ENCODE results near the gene GASK1A.

Gene GASK1A

GRCh38 chr3:42937334-42937733 is 41.8 kb upstream of the GASK1A start:
- DNase-seq (ENCODE audit: low read depth) = no peak
- TF ChIP-seq POLR2A (IDR thresholded peaks at IDR 0.05; ENCODE audit: extremely low read depth, insufficient read length) = no peak
- TF ChIP-seq MAX (IDR thresholded peaks at IDR 0.05; ENCODE audit: low read depth, low read length) = no peak
- TF ChIP-seq CTCF (IDR thresholded peaks at IDR 0.05; ENCODE audit: low read depth, low read length) = no peak
- TF ChIP-seq MYC (IDR thresholded peaks at IDR 0.05; ENCODE audit: low read depth, low read length) = no peak
- H3K4me3 ChIP-seq (ENCODE audit: low read depth, low read length) = no peak overlapping the region

- TF ChIP-seq MAX (IDR thresholded peaks at IDR 0.05; ENCODE audit: low read depth, low read length) (no peak), POLR2A (IDR thresholded peaks at IDR 0.05; ENCODE audit: extremely low read depth, insufficient read length) (no peak), CTCF (IDR thresholded peaks at IDR 0.05; ENCODE audit: low read depth, low read length) (no peak), MYC (IDR thresholded peaks at IDR 0.05; ENCODE audit: low read depth, low read length) (no peak)
- no peak overlapping the region for H3K4me3 ChIP-seq (ENCODE audit: low read depth, low read length)
These were observed 36.4 kb upstream of the GASK1A start for GRCh38 chr3:42942693-42943092.

GRCh38 chr3:42946050-42946449 is 33.1 kb upstream of the GASK1A start:
- DNase-seq (ENCODE audit: low read depth) = no peak
- H3K4me3 ChIP-seq (ENCODE audit: low read depth, low read length) = no peak overlapping the region
- TF ChIP-seq MAX (IDR thresholded peaks at IDR 0.05; ENCODE audit: low read depth, low read length) (no peak), CTCF (IDR thresholded peaks at IDR 0.05; ENCODE audit: low read depth, low read length) (no peak), MYC (IDR thresholded peaks at IDR 0.05; ENCODE audit: low read depth, low read length) (no peak), POLR2A (IDR thresholded peaks at IDR 0.05; ENCODE audit: extremely low read depth, insufficient read length) (no peak)

More at GRCh38 chr3:42942693-42943092, 36.4 kb upstream of the GASK1A start:
- DNase-seq (ENCODE audit: low read depth) = no peak

GRCh38 chr3:42957573-42957972 is 21.5 kb upstream of the GASK1A start:
- no peak for DNase-seq (ENCODE audit: low read depth)
- no peak overlapping the region for H3K4me3 ChIP-seq (ENCODE audit: low read depth, low read length)
- peak; percentile 10 for TF ChIP-seq CTCF (IDR thresholded peaks at IDR 0.05; ENCODE audit: low read depth, low read length)
- no peak for TF ChIP-seq MAX (IDR thresholded peaks at IDR 0.05; ENCODE audit: low read depth, low read length)
- no peak for TF ChIP-seq POLR2A (IDR thresholded peaks at IDR 0.05; ENCODE audit: extremely low read depth, insufficient read length)
- no peak for TF ChIP-seq MYC (IDR thresholded peaks at IDR 0.05; ENCODE audit: low read depth, low read length)

GRCh38 chr3:42960282-42960681 is 18.8 kb upstream of the GASK1A start:
- no peak for DNase-seq (ENCODE audit: low read depth)
- no peak overlapping the region for H3K4me3 ChIP-seq (ENCODE audit: low read depth, low read length)
- TF ChIP-seq MAX (IDR thresholded peaks at IDR 0.05; ENCODE audit: low read depth, low read length) = no peak
- TF ChIP-seq CTCF (IDR thresholded peaks at IDR 0.05; ENCODE audit: low read depth, low read length) = no peak
- TF ChIP-seq MYC (IDR thresholded peaks at IDR 0.05; ENCODE audit: low read depth, low read length) = no peak
- TF ChIP-seq POLR2A (IDR thresholded peaks at IDR 0.05; ENCODE audit: extremely low read depth, insufficient read length) = no peak

- H3K4me3 ChIP-seq (ENCODE audit: low read depth, low read length) = no peak overlapping the region
- TF ChIP-seq MYC (IDR thresholded peaks at IDR 0.05; ENCODE audit: low read depth, low read length) = no peak
- TF ChIP-seq POLR2A (IDR thresholded peaks at IDR 0.05; ENCODE audit: extremely low read depth, insufficient read length) = no peak
- TF ChIP-seq MAX (IDR thresholded peaks at IDR 0.05; ENCODE audit: low read depth, low read length) = no peak
- no peak for TF ChIP-seq CTCF (IDR thresholded peaks at IDR 0.05; ENCODE audit: low read depth, low read length)
- DNase-seq (ENCODE audit: low read depth) = no peak
These were observed 18.3 kb upstream of the GASK1A start for GRCh38 chr3:42960786-42961185.
